Measurements from ENCODE around the gene CC2D1A.
"Not testable (repeated sequence)": the region's sequence is repeated elsewhere in the genome, so short reads cannot be mapped to it uniquely, and the experiment has no call there.

CC2D1A gene

DNA sequence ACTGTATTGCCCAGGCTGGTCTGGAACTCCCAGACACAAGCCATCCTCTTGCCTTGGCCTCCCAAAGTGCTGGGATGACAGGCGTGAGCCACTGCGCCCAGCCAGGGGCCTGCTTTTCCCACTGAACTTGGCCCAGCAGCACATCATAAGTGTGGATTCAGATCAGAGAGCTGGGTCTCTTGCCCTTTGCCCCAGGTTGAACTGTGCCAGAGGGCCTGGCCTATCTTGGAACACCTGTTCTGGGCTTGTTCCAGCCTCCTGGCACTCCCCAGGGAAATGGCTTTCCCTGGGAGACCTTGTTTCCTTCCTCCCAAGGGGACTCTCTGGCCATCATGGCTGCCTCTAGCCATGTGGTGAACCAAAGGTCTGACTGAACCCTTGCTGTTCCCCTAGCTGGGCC, 3.4 kb downstream of the CC2D1A start:
- no peak for DNase-seq

DNA sequence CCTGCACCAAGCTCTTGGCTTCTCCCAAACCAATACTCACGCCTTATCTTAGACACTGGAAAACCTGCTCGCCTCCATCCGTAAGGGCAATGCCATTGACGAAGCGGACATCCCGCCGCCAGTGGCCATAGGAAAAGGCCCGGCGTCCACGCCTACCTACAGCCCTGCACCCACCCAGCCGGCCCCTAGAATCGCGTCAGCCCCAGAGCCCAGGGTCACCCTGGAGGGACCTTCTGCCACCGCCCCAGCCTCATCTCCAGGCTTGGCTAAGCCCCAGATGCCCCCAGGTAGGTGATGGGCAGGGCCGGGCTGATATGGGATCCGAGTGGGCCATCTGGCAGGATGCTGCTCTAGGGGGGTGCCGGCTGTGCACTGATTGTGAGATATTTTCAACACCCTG, 7.4 kb downstream of the CC2D1A start:
- no peak for DNase-seq

DNA sequence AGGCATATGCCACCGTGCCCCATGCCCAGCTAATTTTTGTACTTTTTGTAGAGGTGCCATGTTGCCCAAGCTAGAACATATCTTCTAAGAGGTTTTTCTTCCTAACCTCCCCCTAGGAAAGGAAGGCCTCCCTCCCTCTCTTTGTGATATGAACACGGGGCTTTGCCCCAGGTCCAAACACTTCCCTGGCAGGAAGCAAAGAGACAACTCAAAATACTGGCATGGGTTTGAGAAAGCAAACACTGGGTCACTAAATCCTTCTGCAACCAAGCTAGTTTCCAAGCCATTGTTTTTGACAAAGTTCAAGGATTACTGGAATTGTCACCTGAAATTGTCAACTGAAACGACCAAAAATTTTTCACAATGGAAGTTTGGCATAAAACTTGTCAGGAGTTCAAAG, 8.8 kb downstream of the CC2D1A start:
- no peak for DNase-seq

DNA sequence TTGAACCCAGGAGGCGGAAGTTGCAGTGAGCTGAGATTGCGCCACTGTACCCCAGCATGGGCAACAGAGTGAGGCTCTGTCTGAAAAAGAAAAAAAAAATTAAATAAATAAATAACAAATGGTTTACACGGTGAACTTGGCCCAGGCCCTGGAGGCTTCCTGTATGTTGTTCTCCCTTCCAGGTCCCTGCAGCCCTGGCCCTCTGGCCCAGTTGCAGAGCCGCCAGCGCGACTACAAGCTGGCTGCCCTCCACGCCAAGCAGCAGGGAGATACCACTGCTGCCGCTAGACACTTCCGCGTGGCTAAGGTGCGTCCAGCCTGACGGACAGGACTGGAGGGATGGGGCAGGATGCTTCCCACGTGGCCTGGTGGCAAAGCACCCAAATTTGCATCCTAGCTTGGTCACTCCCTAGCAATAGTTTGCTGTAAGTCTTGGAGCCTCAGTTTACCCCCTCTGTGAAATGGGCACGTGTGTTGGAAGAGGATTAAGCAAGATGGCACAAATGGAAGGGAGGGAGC, 11.9 kb downstream of the CC2D1A start:
- no peak for DNase-seq

- DNase-seq = no peak
Measured at GRCh38 chr19:13918726-13919411, 12.9 kb downstream of the CC2D1A start.

GRCh38 chr19:13920524-13920923, 14.5 kb downstream of the CC2D1A start:
- DNase-seq = no peak

- no peak for DNase-seq
Measured at GRCh38 chr19:13920940-13921747, 15.1 kb downstream of the CC2D1A start.

- not testable (repeated sequence) for DNase-seq
Measured at GRCh38 chr19:13922118-13922517, 16.1 kb downstream of the CC2D1A start.

GRCh38 chr19:13923194-13923987, 17.4 kb downstream of the CC2D1A start:
- DNase-seq = no peak

- no peak for DNase-seq
Measured at GRCh38 chr19:13926010-13926409, 20.0 kb downstream of the CC2D1A start.

DNA sequence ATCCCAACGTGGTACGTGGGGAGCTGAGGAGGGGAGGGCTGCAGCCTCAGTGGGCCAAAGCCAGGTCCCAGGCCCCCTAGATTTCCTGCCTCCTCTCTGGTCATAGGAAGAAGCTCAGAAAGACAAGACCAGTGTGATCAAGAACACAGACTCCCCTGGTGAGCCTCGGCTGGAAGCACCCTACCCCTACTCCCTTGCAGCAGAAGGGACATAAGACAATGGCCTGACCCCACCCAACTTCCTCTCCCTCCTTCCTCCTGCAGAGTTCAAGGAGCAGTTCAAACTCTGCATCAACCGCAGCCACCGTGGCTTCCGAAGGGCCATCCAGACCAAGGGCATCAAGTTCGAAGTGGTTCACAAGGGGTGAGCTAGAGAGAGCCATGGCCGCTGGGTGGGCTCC, 20.7 kb downstream of the CC2D1A start:
- no peak for DNase-seq

- no peak for DNase-seq
Measured at GRCh38 chr19:13929340-13929739, 23.3 kb downstream of the CC2D1A start.

DNA sequence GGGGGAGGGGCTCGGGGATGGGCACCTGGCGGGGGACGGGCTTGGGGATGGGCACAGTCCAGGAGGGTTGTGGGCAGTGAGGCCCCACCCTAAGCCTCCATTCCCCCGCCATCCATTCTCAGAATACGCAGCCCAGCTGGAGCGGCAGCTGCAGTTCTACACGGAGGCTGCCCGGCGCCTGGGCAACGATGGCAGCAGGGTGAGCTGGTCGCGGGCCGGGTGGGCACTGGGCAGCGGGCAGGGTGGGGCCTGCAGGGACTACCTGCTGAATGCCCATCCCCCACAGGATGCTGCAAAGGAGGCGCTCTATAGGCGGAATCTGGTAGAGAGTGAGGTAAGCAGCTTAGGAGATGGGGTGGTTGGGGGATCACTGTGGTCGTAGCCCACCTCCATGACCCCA, 24.0 kb downstream of the CC2D1A start:
- no peak for DNase-seq

- DNase-seq = no peak
Measured at GRCh38 chr19:13930402-13930801, 24.4 kb downstream of the CC2D1A start.

DNA sequence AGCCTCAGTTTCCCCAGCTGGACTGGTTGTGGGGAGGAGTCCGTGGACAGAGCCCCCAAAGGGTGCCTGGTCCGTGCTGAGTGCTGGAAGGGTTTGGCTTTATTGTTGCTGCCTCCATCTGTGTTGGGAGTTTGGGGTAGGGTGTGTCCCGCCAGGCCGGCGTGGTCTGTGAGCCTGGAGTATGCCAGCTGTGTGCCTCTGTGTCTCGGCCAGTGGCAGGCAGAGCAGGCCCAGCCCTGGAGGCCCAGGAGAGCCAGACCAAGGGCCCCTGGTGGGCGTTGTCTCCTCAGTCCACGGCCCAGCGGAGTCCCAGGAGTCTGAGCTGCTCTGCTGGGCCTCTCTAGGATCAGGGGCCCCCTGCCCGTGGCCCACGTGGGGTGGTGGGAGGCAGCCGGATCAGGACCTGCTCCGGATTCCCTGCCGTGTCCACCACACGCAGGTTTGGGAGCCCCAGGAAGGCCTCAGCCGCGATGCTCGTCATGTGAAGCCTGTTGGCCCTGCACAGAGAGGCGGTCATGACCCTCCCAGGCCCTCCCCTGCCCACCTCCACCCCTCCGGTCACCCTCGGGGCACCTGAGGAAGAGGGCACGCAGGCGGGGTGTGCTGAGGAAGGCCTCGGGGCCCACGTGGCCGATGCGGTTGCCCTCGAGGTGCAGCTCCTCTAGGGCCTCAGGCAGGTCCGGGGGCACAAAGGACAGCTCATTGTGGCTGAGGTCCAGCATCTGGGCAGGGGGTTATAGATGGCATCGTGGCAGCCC, 25.6 kb downstream of the CC2D1A start:
- no peak for DNase-seq

GRCh38 chr19:13932149-13932637, 26.2 kb downstream of the CC2D1A start:
- DNase-seq = no peak

GRCh38 chr19:13932911-13933393, 27.0 kb downstream of the CC2D1A start:
- no peak for DNase-seq

DNA sequence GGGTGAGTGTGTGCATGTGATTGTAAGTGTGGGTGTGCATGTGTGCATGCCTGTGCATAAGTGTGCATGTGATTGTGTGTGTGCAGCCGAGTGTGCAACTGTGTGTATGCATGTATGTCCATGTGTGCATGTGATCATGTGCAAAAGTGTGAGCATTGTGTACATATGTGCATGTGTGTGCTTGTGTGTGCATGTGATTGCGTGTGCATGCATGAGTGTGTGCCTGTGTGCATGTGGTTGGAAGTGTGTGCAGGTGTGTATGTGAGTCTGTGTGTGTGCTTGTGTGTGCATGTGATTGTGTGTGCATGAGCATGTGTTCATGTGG, 28.7 kb downstream of the CC2D1A start:
- DNase-seq = no peak

- DNase-seq = no peak
Measured at GRCh38 chr19:13935765-13936510, 29.9 kb downstream of the CC2D1A start.

GRCh38 chr19:13937479-13938300, 31.7 kb downstream of the CC2D1A start:
- no peak for DNase-seq

Measured in activated CD8-positive, alpha-beta memory T cell treated with anti-CD3 and anti-CD28 coated beads, Interleukin-2, amount 50 U/mL, for 48 hours (primary cell).